Mucosa of descending colon (tissue), 3 donors: ENCODE results near the gene SMAP2. TPM values are rescaled to one million over a fixed set of nuclear protein-coding genes. Genes with fewer than 3 reads are reported as not detected.

Experiments
- ATAC-seq: fragments of 200-7000 bp; cut with Tn5 transposase; one replicate; pipeline ENCODE4 v1.9.1; 2020; ENCODE audit warnings: mild to moderate bottlenecking, moderate library complexity
- DNase-seq, 3 donors: peaks; one replicate each; pipeline ENCODE4 v3.0.0-alpha.2; 2020
- H3K36me3 ChIP-seq: fragments of 200-600 bp; one replicate; pipeline ENCODE4 v1.8.0; 2021; ENCODE audit warnings: low read depth, mild to moderate bottlenecking
- H3K4me1 ChIP-seq: fragments of 200-600 bp; one replicate; pipeline ENCODE4 v1.8.0; 2021; ENCODE audit warnings: low read depth, mild to moderate bottlenecking
- H3K4me3 ChIP-seq: fragments of 200-600 bp; one replicate; pipeline ENCODE4 v1.8.0; 2021; ENCODE audit warnings: mild to moderate bottlenecking
- H3K9me3 ChIP-seq: fragments of 200-600 bp; one replicate; pipeline ENCODE4 v1.8.0; 2021; ENCODE audit warnings: mild to moderate bottlenecking
- intact Hi-C, 2 donors: fragments of 100-400 bp; cut with DNase I in 1 of 2; cut with micrococcal nuclease in 1 of 2; formaldehyde crosslinking; loops; one replicate each; pipeline versions ENCODE4 v1.11.0 to v1.11.1; 2022; cut with DNase I, micrococcal nuclease
- total RNA-seq, 3 donors: library from RNA; stranded (reverse); fragmentation: NEBNext Ultra II Directional in 2 of 3; extraction: Animal tissue kit (Norgen Biotek cat#: 25700) in 2 of 3; gene quantifications; one replicate each; pipeline versions ENCODE4 v1.2.1 to v1.2.4, GENCODE V29; 2021 to 2023
- TF ChIP-seq, protein P1 (sequence below): fragments of 200-600 bp; IDR thresholded peaks from one replicate; pipeline ENCODE4 v1.8.0; 2022; ENCODE audit warnings: antibody characterized with exemption, mild to moderate bottlenecking
- donor health status: DM: no; HTN: no; CAD: no; lungs with moderate emphysema.
- donor health status: DM: no; HTN: no; CAD: no.
- donor health status: DM: no; HTN: yes; CAD: no.

The SMAP2 gene
- total RNA-seq, 3 donors from 2014 or later: 22.0 to 35.6 (median 24.7) TPM

DNA sequence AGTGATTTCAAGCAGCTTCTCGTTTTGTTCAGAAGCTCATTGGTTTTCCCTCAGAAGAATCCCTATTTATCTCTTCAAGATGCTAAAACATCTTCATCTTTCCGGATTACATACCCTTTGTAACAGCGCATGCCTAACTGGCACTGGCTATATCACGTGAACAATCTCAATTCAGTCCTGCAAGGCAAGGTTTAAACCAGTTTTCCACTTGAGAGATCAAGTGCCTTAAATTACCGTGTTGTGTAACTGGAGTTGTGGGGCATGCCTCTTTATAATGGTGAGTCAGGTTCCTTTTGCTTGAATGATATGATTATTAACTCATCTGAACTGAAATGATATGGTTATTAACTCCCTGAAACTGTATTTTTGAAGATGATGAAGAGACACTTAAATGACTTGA lies 65.7 kb downstream of the SMAP2 start:
- TF ChIP-seq, protein P1, sequence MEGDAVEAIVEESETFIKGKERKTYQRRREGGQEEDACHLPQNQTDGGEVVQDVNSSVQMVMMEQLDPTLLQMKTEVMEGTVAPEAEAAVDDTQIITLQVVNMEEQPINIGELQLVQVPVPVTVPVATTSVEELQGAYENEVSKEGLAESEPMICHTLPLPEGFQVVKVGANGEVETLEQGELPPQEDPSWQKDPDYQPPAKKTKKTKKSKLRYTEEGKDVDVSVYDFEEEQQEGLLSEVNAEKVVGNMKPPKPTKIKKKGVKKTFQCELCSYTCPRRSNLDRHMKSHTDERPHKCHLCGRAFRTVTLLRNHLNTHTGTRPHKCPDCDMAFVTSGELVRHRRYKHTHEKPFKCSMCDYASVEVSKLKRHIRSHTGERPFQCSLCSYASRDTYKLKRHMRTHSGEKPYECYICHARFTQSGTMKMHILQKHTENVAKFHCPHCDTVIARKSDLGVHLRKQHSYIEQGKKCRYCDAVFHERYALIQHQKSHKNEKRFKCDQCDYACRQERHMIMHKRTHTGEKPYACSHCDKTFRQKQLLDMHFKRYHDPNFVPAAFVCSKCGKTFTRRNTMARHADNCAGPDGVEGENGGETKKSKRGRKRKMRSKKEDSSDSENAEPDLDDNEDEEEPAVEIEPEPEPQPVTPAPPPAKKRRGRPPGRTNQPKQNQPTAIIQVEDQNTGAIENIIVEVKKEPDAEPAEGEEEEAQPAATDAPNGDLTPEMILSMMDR: no peak
- Histone ChIP-seq H3K4me3 (no peak overlapping the region), H3K9me3 (no peaks in the 10 kb centered on the region), H3K36me3 (no peaks in the 10 kb centered on the region), H3K4me1 (no peaks in the 10 kb centered on the region)
- DNase-seq (no peak), ATAC-seq (no peak)
- intact Hi-C loops: no loop called here

DNA sequence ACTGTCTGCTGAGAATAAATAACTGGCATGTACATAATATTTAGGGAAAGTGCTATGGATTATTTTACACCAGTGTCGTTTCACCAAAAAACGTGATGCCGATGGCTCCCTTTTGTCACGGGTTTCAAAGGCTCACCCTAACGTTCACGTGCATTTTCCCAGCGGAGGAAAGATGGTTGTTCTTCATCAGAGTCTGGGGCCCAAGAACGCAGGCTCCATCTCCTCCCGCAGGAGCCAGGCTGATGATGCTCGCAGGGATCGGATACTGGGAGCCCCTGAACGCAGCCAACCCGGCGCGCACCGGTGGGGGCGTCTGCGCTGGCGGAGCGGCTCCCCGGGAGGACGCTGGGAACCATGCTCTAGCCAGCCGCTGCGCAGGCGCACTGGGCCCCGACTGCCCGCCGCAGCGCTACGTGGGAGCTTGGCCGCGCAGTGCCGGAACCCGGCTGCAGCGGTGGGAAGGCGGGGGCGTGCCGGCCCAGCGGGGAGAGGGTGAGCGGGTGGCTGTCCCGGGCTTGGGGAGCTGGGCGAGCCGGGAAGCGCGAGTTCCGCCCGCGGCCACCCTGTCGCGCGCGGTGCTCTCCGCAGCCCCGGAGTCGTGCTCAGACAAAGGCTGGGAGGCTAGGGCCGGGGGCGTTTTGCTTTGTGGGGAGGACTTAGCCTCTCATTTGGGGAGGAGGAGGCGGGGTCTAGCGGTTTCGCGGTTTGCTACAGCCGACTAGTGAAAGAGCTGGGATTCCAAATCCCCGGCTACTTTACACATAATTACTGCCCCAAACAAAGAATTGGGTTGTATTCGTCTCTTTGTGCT lies 76.4 kb downstream of the SMAP2 start, which contains the start of gene ZFP69B:
TSS of gene ZFP69B (plus strand) at position 793 of the 811 bp plus-strand sequence. CDS start 486 bp downstream, outside the sequence.
- Histone ChIP-seq H3K4me3 (peak within 1 kb of the TSS; percentile 18), H3K36me3 (no peaks in the 10 kb centered on the region), H3K9me3 (peaks cover 19% of the 10 kb centered on the region), H3K4me1 (peaks cover 5% of the 10 kb centered on the region)
- DNase-seq (peak; percentile 91 to 95 (median 92)), ATAC-seq (peak; percentile 99)
- TF ChIP-seq, protein P1: no peak
- intact Hi-C loops: no loop called here

DNA sequence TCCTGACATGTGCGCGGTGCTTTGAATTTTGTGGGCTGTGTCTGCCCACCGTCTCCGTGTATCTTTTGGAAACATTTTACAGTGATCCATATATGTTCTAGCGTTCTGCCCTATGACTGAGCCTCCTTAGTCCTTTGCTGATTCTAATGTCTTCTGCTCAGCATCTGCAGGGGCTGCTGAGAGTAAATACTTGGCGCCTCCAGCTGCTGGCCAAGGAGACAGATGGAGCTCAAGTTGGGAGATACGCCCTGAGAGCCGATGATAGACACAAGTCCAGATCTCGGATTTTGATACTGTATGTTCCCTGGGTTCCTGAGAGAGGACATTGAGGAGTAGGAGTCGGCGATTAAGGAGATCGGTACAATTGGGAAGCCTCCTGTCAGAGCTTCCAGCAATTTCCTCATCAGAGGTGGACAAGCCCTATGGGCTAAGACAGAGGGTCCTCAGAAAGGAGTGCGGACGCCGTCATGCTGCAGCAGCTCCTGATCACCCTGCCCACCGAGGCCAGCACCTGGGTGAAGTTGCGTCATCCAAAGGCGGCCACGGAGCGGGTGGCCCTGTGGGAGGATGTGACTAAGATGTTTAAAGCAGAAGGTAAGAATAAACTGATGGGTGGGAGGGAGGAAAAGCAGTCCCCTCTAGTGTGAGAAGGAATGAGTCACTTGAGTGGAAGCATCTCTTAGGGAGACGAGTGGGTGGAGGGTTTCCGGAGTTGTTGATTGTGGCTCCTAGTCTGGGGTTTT lies 77.1 kb downstream of the SMAP2 start:
- peak; percentile 15 for ATAC-seq
- DNase-seq: peak; percentile 10 to 67 (median 44)
- TF ChIP-seq, protein P1: no peak

DNA sequence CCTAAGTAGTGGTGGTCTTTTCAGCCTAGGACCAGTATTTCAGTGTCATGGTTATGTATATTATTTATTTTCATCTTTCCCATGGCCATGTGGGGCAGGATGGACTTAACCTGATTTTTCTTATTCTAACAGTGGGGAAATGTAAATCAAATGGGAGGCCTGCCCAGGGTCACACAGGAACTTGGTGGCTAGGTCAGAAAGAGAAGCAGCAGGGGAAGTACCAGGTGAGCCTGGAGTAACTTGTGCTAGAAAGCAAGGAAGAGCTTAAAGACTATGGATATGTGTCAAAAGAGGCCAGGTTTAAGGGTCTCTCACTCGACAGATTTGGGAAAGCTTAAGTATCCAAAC lies 77.7 kb downstream of the SMAP2 start:
- TF ChIP-seq, protein P1: no peak
- no peak overlapping the region for H3K4me3 ChIP-seq
- intact Hi-C loops: no loop called here

More for the DNA sequence above, 77.1 kb downstream of the SMAP2 start:
- Histone ChIP-seq H3K36me3 (no peaks in the 10 kb centered on the region), H3K9me3 (peaks cover 27% of the 10 kb centered on the region), H3K4me1 (peaks cover 5% of the 10 kb centered on the region), H3K4me3 (peak overlapping the region; percentile 18)
- intact Hi-C loops: no loop called here

GRCh38 chr1:40454873-40455272 lies 81.3 kb downstream of the SMAP2 start:
- DNase-seq: no peak
- ATAC-seq: no peak
- Histone ChIP-seq H3K4me3 (no peak overlapping the region), H3K4me1 (no peaks in the 10 kb centered on the region), H3K9me3 (peaks cover 67% of the 10 kb centered on the region), H3K36me3 (no peaks in the 10 kb centered on the region)
- intact Hi-C loops: no loop called here
- TF ChIP-seq, protein P1: no peak

More for the DNA sequence above, 77.7 kb downstream of the SMAP2 start:
- H3K9me3 ChIP-seq: peaks cover 30% of the 10 kb centered on the region
- no peak for DNase-seq
- no peaks in the 10 kb centered on the region for H3K36me3 ChIP-seq
- peaks cover 5% of the 10 kb centered on the region for H3K4me1 ChIP-seq
- ATAC-seq: no peak
